ENCODE results near the gene APOL5. TPM values are rescaled to one million over a fixed set of nuclear protein-coding genes. Genes with fewer than 3 reads are reported as not detected.

The APOL5 gene
- total RNA-seq, 1 experiment from 2014 or later, result not detected

- BruUV-seq (replicated peaks), result no TSS peak
- Histone ChIP-seq H3K9me2 (replicated peaks; ENCODE audit: low read length) (no peaks in the 10 kb centered on the region), H3K79me2 (ENCODE audit: low read length) (no peaks in the 10 kb centered on the region), H3F3A (ENCODE audit: low read length, unreplicated experiment) (no peaks in the 10 kb centered on the region), H3K27ac (ENCODE audit: low read length) (no peak overlapping the region), H3K4me1 (ENCODE audit: insufficient read depth, low read length) (no peaks in the 10 kb centered on the region), H3K36me3 (ENCODE audit: low read depth, low read length) (no peaks in the 10 kb centered on the region), H3K9ac (ENCODE audit: low read length) (no peak overlapping the region), H3K9me3 (ENCODE audit: low read length) (no peaks in the 10 kb centered on the region), H2AFZ (ENCODE audit: low read length) (no peak overlapping the region), H4K20me1 (ENCODE audit: low read length) (no peaks in the 10 kb centered on the region), H3K4me2 (ENCODE audit: low read length) (no peak overlapping the region), H3K4me3 (ENCODE audit: low read length) (no peak overlapping the region), H3K27me3 (ENCODE audit: low read length) (no peaks in the 10 kb centered on the region)
- intact Hi-C loops (cut with micrococcal nuclease), result no loop called here
- ATAC-seq (no peak), DNase-seq (no peak)
- TF ChIP-seq CTCF (conservative IDR thresholded peaks at IDR 0.05; ENCODE audit: low read depth, low read length) (no peak), EZH2 (IDR thresholded peaks at IDR 0.05; ENCODE audit: low read length, unreplicated experiment) (no peak), EZH2phosphoT487 (IDR thresholded peaks at IDR 0.05; ENCODE audit: borderline replicate concordance, low read length) (no peak)
- CTCF ChIA-PET, result no interaction called here
- POLR2A ChIA-PET (ENCODE audit: unreplicated experiment), result no interaction called here
Observed at GRCh38 chr22:35684732-35685131, 32.9 kb upstream of the APOL5 start.

GRCh38 chr22:35685731-35686130 is 31.9 kb upstream of the APOL5 start:
- no peaks in the 10 kb centered on the region for H3K9me3 ChIP-seq (ENCODE audit: low read length)
- CTCF ChIA-PET, result no interaction called here
- ATAC-seq (no peak), DNase-seq (no peak)
- H3K36me3 ChIP-seq (ENCODE audit: low read depth, low read length), result no peaks in the 10 kb centered on the region
- no peak overlapping the region for H3K4me3 ChIP-seq (ENCODE audit: low read length)
- H3K9ac ChIP-seq (ENCODE audit: low read length), result no peak overlapping the region
- POLR2A ChIA-PET (ENCODE audit: unreplicated experiment), result no interaction called here
- no peaks in the 10 kb centered on the region for H3K27me3 ChIP-seq (ENCODE audit: low read length)
- no peak overlapping the region for H3K4me2 ChIP-seq (ENCODE audit: low read length)
- no peak overlapping the region for H3K27ac ChIP-seq (ENCODE audit: low read length)
- no peak overlapping the region for H2AFZ ChIP-seq (ENCODE audit: low read length)
- no peaks in the 10 kb centered on the region for H3K4me1 ChIP-seq (ENCODE audit: insufficient read depth, low read length)
- no peaks in the 10 kb centered on the region for H3K9me2 ChIP-seq (replicated peaks; ENCODE audit: low read length)
- H3F3A ChIP-seq (ENCODE audit: low read length, unreplicated experiment), result no peaks in the 10 kb centered on the region
- no TSS peak for BruUV-seq (replicated peaks)
- intact Hi-C loops (cut with micrococcal nuclease), result no loop called here
- TF ChIP-seq CTCF (conservative IDR thresholded peaks at IDR 0.05; ENCODE audit: low read depth, low read length) (no peak), EZH2phosphoT487 (IDR thresholded peaks at IDR 0.05; ENCODE audit: borderline replicate concordance, low read length) (no peak), EZH2 (IDR thresholded peaks at IDR 0.05; ENCODE audit: low read length, unreplicated experiment) (no peak)
- no peaks in the 10 kb centered on the region for H3K79me2 ChIP-seq (ENCODE audit: low read length)
- H4K20me1 ChIP-seq (ENCODE audit: low read length), result no peaks in the 10 kb centered on the region

- Histone ChIP-seq H2AFZ (ENCODE audit: low read length) (no peak overlapping the region), H3K27ac (ENCODE audit: low read length) (no peak overlapping the region), H3K27me3 (ENCODE audit: low read length) (no peaks in the 10 kb centered on the region), H3K9me3 (ENCODE audit: low read length) (no peaks in the 10 kb centered on the region), H3K4me2 (ENCODE audit: low read length) (no peak overlapping the region), H3K36me3 (ENCODE audit: low read depth, low read length) (no peaks in the 10 kb centered on the region), H3K4me1 (ENCODE audit: insufficient read depth, low read length) (no peaks in the 10 kb centered on the region), H3K9me2 (replicated peaks; ENCODE audit: low read length) (no peaks in the 10 kb centered on the region), H3F3A (ENCODE audit: low read length, unreplicated experiment) (no peaks in the 10 kb centered on the region), H3K79me2 (ENCODE audit: low read length) (no peaks in the 10 kb centered on the region), H4K20me1 (ENCODE audit: low read length) (no peaks in the 10 kb centered on the region), H3K4me3 (ENCODE audit: low read length) (no peak overlapping the region), H3K9ac (ENCODE audit: low read length) (no peak overlapping the region)
- TF ChIP-seq EZH2phosphoT487 (IDR thresholded peaks at IDR 0.05; ENCODE audit: borderline replicate concordance, low read length) (no peak), CTCF (conservative IDR thresholded peaks at IDR 0.05; ENCODE audit: low read depth, low read length) (no peak), EZH2 (IDR thresholded peaks at IDR 0.05; ENCODE audit: low read length, unreplicated experiment) (no peak)
- no TSS peak for BruUV-seq (replicated peaks)
- DNase-seq (no peak), ATAC-seq (no peak)
- ChIA-PET CTCF (no interaction called here), POLR2A (ENCODE audit: unreplicated experiment) (no interaction called here)
- intact Hi-C loops (cut with micrococcal nuclease), result no loop called here
Observed at GRCh38 chr22:35686298-35686697, 31.4 kb upstream of the APOL5 start.

Measured in PC-3 (cell line).